T-helper 1 cell treated with Interleukin-12 subunit alpha and Interleukin-12 subunit beta and Interleukin-4 antibody, amounts not matched to agents 30 μg/mL and 1 μg/mL, for 36 hours (primary cell): Measurements from ENCODE around the gene LPIN2.
A peak's percentile ranks its signal among the peaks of the same experiment; 100 is the strongest.
"Not testable (repeated sequence)": the region's sequence is repeated elsewhere in the genome, so short reads cannot be mapped to it uniquely, and the experiment has no call there.

Experiments
- H3K27ac Mint-ChIP-seq: one replicate; pipeline ENCODE4 v1.8.0; 2021; ENCODE audit warnings: mild to moderate bottlenecking, mixed read lengths
- H3K27me3 Mint-ChIP-seq: one replicate; pipeline ENCODE4 v1.8.0; 2021; ENCODE audit warnings: low read depth, mixed read lengths
- H3K36me3 Mint-ChIP-seq: one replicate; pipeline ENCODE4 v1.8.0; 2021; ENCODE audit warnings: low read depth, mixed read lengths
- H3K4me1 Mint-ChIP-seq: one replicate; pipeline ENCODE4 v1.8.0; 2021; ENCODE audit warnings: low read depth, mixed read lengths
- H3K4me3 Mint-ChIP-seq: one replicate; pipeline ENCODE4 v1.8.0; 2021; ENCODE audit warnings: mild to moderate bottlenecking, moderate library complexity, mixed read lengths
- H3K9me3 Mint-ChIP-seq: one replicate; pipeline ENCODE4 v1.8.0; 2021; ENCODE audit warnings: mixed read lengths

Gene LPIN2

DNA sequence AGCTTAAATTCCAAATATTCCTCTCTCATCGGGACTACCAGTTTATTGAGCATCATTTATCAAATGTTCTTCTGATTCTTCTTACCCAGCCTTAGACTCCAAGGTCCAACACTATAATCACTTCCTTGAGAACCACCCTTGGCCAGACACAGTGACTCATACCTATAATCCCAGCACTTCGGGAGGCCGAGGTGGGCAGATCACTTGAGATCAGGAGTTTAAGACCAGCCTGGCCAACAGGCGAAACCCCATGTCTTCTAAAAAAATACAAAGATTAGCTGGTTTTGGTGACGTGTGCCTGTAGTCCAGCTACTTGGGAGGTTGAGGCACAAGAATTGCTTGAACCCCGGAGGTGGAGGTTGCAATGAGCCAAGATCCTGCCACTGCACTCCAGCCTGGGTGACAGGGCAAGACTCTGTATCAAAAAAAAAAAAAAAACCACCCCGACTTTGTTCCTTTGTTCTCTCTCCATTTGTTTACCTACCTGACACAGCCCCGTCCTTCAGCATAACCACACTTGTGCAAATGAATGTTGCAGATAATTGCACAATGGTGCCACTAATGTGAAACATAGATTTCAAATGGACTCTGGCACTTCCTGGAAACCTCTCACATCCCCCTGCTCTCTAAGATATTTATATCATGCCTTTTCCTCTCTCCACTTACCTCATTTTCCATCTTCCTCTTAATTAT, 38.9 kb upstream of the LPIN2 start:
- Mint-ChIP-seq H3K27ac (peak overlapping the region; percentile 56), H3K9me3 (peaks cover 19% of the 10 kb centered on the region), H3K36me3 (peaks cover 19% of the 10 kb centered on the region), H3K4me3 (peak overlapping the region; percentile 11), H3K27me3 (no peaks in the 10 kb centered on the region), H3K4me1 (peaks cover 30% of the 10 kb centered on the region)

GRCh38 chr18:3049897-3050454, 37.0 kb upstream of the LPIN2 start:
- Mint-ChIP-seq H3K4me1 (peaks cover 35% of the 10 kb centered on the region), H3K9me3 (peaks cover 19% of the 10 kb centered on the region), H3K36me3 (peaks cover 16% of the 10 kb centered on the region)
- not testable (repeated sequence) for H3K27me3 Mint-ChIP-seq, H3K27ac Mint-ChIP-seq, H3K4me3 Mint-ChIP-seq

- Mint-ChIP-seq H3K36me3 (peaks cover 13% of the 10 kb centered on the region), H3K27ac (no peak overlapping the region), H3K9me3 (peaks cover 15% of the 10 kb centered on the region), H3K4me1 (peaks cover 32% of the 10 kb centered on the region), H3K27me3 (no peaks in the 10 kb centered on the region), H3K4me3 (no peak overlapping the region)
These were observed 35.9 kb upstream of the LPIN2 start for GRCh38 chr18:3048820-3049349.

DNA sequence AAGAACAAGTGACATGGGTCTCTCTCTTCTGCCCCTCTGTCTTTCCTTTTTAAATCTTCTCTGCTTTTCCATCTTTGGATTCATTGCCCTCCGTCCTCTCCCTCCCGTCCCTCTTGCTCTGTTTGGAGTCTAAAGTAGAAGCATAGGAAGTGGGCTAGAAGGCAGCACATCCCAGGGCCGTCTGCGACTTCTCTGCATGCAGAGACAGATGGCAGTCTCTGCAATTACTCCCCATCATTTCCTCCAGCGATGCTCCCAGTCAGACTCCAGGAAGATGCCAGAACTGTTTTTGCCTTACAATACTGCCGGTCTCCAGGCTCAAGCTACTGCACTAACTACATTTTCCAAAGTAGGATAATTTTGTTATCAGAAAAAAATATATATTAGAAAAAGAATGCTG, 35.2 kb upstream of the LPIN2 start:
- H3K9me3 Mint-ChIP-seq, result peaks cover 8% of the 10 kb centered on the region
- H3K4me1 Mint-ChIP-seq, result peaks cover 26% of the 10 kb centered on the region
- no peaks in the 10 kb centered on the region for H3K27me3 Mint-ChIP-seq
- peaks cover 7% of the 10 kb centered on the region for H3K36me3 Mint-ChIP-seq
- H3K27ac Mint-ChIP-seq, result no peak overlapping the region
- no peak overlapping the region for H3K4me3 Mint-ChIP-seq

GRCh38 chr18:3046216-3046808, 33.4 kb upstream of the LPIN2 start:
- H3K4me3 Mint-ChIP-seq, result no peak overlapping the region
- no peaks in the 10 kb centered on the region for H3K9me3 Mint-ChIP-seq
- H3K27me3 Mint-ChIP-seq, result no peaks in the 10 kb centered on the region
- H3K4me1 Mint-ChIP-seq, result peaks cover 17% of the 10 kb centered on the region
- no peaks in the 10 kb centered on the region for H3K36me3 Mint-ChIP-seq
- peak overlapping the region; percentile 71 for H3K27ac Mint-ChIP-seq

- Mint-ChIP-seq H3K4me1 (peaks cover 17% of the 10 kb centered on the region), H3K9me3 (no peaks in the 10 kb centered on the region), H3K27me3 (no peaks in the 10 kb centered on the region), H3K4me3 (no peak overlapping the region), H3K36me3 (no peaks in the 10 kb centered on the region), H3K27ac (no peak overlapping the region)
These were observed 32.2 kb upstream of the LPIN2 start for GRCh38 chr18:3044931-3045698.

- Mint-ChIP-seq H3K9me3 (no peaks in the 10 kb centered on the region), H3K36me3 (peaks cover 3% of the 10 kb centered on the region), H3K27ac (no peak overlapping the region), H3K4me1 (peaks cover 26% of the 10 kb centered on the region), H3K27me3 (no peaks in the 10 kb centered on the region), H3K4me3 (no peak overlapping the region)
These were observed 29.4 kb upstream of the LPIN2 start for GRCh38 chr18:3042379-3042778.

DNA sequence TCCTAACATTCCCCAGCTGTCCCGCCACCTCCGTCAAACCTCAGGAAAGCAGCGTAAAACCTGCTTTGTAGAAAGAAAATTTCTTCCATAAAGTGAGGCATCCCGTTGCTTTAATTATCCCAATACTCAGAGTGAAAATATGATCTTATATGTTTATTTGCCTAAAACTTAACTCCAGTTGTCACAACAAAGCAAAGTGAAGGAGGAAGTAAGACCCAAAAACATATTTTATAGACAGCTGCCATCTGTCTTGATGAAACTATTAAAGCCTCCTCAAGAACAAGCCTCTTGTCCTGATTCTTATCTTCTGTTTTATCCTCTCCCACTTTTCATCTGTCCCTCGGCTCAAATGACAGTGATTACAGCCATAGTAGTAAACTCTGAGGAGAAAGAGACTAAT, 28.9 kb upstream of the LPIN2 start:
- H3K4me1 Mint-ChIP-seq, result peaks cover 25% of the 10 kb centered on the region
- H3K27me3 Mint-ChIP-seq, result no peaks in the 10 kb centered on the region
- no peaks in the 10 kb centered on the region for H3K9me3 Mint-ChIP-seq
- H3K4me3 Mint-ChIP-seq, result no peak overlapping the region
- H3K27ac Mint-ChIP-seq, result no peak overlapping the region
- peaks cover 3% of the 10 kb centered on the region for H3K36me3 Mint-ChIP-seq

DNA sequence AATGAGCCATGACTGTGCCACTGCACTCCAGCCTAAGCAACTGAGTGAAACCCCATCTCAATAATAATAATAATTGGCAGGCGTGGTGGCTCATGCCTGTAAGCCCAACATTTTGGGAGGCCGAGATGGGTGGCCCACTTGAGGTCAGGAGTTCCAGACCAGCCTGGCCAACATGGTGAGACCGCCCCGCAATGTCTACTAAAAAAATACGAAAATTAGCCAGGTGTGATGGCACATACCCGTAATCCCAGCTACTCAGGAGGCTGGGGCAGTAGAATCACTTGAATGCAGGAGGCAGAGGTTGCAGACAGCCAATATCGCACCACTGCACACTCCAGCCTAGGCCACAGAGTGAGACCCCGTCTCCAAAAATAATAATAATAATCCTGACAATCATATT, 27.9 kb upstream of the LPIN2 start:
- H3K27ac Mint-ChIP-seq, result no peak overlapping the region
- H3K36me3 Mint-ChIP-seq, result peaks cover 3% of the 10 kb centered on the region
- H3K4me1 Mint-ChIP-seq, result peaks cover 16% of the 10 kb centered on the region
- H3K9me3 Mint-ChIP-seq, result no peaks in the 10 kb centered on the region
- H3K4me3 Mint-ChIP-seq, result no peak overlapping the region
- H3K27me3 Mint-ChIP-seq, result no peaks in the 10 kb centered on the region

- Mint-ChIP-seq H3K4me1 (peaks cover 15% of the 10 kb centered on the region), H3K4me3 (no peak overlapping the region), H3K36me3 (peaks cover 3% of the 10 kb centered on the region), H3K9me3 (no peaks in the 10 kb centered on the region), H3K27me3 (no peaks in the 10 kb centered on the region), H3K27ac (peak overlapping the region; percentile 0)
These were observed 27.2 kb upstream of the LPIN2 start for GRCh38 chr18:3040173-3040572.

- H3K9me3 Mint-ChIP-seq, result no peaks in the 10 kb centered on the region
- H3K27ac Mint-ChIP-seq, result peak overlapping the region; percentile 85
- H3K4me3 Mint-ChIP-seq, result no peak overlapping the region
- peaks cover 15% of the 10 kb centered on the region for H3K4me1 Mint-ChIP-seq
- H3K36me3 Mint-ChIP-seq, result peaks cover 3% of the 10 kb centered on the region
- H3K27me3 Mint-ChIP-seq, result no peaks in the 10 kb centered on the region
These were observed 24.5 kb upstream of the LPIN2 start for GRCh38 chr18:3037423-3037915.

GRCh38 chr18:3036108-3036507, 23.2 kb upstream of the LPIN2 start:
- Mint-ChIP-seq H3K27me3 (no peaks in the 10 kb centered on the region), H3K4me1 (peaks cover 17% of the 10 kb centered on the region), H3K27ac (no peak overlapping the region), H3K9me3 (no peaks in the 10 kb centered on the region), H3K4me3 (no peak overlapping the region), H3K36me3 (peaks cover 5% of the 10 kb centered on the region)

GRCh38 chr18:3035635-3036034, 22.7 kb upstream of the LPIN2 start:
- Mint-ChIP-seq H3K4me3 (no peak overlapping the region), H3K27me3 (no peaks in the 10 kb centered on the region), H3K4me1 (peaks cover 17% of the 10 kb centered on the region), H3K27ac (no peak overlapping the region), H3K9me3 (no peaks in the 10 kb centered on the region), H3K36me3 (peaks cover 5% of the 10 kb centered on the region)

GRCh38 chr18:3032721-3033120, 19.8 kb upstream of the LPIN2 start:
- H3K27me3 Mint-ChIP-seq, result no peaks in the 10 kb centered on the region
- H3K4me1 Mint-ChIP-seq, result peaks cover 7% of the 10 kb centered on the region
- no peak overlapping the region for H3K27ac Mint-ChIP-seq
- H3K4me3 Mint-ChIP-seq, result no peak overlapping the region
- H3K9me3 Mint-ChIP-seq, result no peaks in the 10 kb centered on the region
- H3K36me3 Mint-ChIP-seq, result peaks cover 2% of the 10 kb centered on the region
